DOHH2 (cell line): Measurements from ENCODE around the gene CRIP3.

Experiments used
- EZH2phosphoT487 ChIP-seq: fragments of 200-600 bp; sonication (generic); IDR thresholded peaks from 2 replicates; pipeline ENCODE4 v1.6.1; 2017; ENCODE audit warnings: borderline replicate concordance, mild to moderate bottlenecking, antibody characterized with exemption, low read length, moderate library complexity, mixed read lengths
- TF ChIP-seq, protein P1 (sequence below): fragments of 200-600 bp; sonication (generic); IDR thresholded peaks from one replicate; pipeline ENCODE4 v1.5.1; 2014; ENCODE audit warnings: antibody characterized with exemption, mild to moderate bottlenecking, low read depth, low read length; ENCODE audit not compliant: poor library complexity, severe bottlenecking

GRCh38 chr6:43267619-43268354 is 40.8 kb downstream of the CRIP3 start:
- TF ChIP-seq, protein P1, sequence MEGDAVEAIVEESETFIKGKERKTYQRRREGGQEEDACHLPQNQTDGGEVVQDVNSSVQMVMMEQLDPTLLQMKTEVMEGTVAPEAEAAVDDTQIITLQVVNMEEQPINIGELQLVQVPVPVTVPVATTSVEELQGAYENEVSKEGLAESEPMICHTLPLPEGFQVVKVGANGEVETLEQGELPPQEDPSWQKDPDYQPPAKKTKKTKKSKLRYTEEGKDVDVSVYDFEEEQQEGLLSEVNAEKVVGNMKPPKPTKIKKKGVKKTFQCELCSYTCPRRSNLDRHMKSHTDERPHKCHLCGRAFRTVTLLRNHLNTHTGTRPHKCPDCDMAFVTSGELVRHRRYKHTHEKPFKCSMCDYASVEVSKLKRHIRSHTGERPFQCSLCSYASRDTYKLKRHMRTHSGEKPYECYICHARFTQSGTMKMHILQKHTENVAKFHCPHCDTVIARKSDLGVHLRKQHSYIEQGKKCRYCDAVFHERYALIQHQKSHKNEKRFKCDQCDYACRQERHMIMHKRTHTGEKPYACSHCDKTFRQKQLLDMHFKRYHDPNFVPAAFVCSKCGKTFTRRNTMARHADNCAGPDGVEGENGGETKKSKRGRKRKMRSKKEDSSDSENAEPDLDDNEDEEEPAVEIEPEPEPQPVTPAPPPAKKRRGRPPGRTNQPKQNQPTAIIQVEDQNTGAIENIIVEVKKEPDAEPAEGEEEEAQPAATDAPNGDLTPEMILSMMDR = no peak
- no peak for TF ChIP-seq EZH2phosphoT487
